Measurements from ENCODE around the gene CCDC57.
A peak's percentile ranks its signal among the peaks of the same experiment; 100 is the strongest.

CCDC57 gene

GRCh38 chr17:82073446-82073845, 139.2 kb downstream of the CCDC57 start:
- no peak overlapping the region for H3K4me3 ChIP-seq (ENCODE audit: low read length)
- no peaks in the 10 kb centered on the region for H3K9me3 ChIP-seq (ENCODE audit: insufficient read depth, low read length)
- peaks cover 7% of the 10 kb centered on the region for H4K20me1 ChIP-seq (ENCODE audit: insufficient read depth, low read length)
- H3K79me2 ChIP-seq (ENCODE audit: low read length), result no peaks in the 10 kb centered on the region
- no peak overlapping the region for H3K9ac ChIP-seq (ENCODE audit: low read length)
- H3K27ac ChIP-seq (ENCODE audit: low read length), result no peak overlapping the region
- no peak overlapping the region for H3K4me2 ChIP-seq (ENCODE audit: low read length)
- peaks cover 6% of the 10 kb centered on the region for H3K36me3 ChIP-seq (replicated peaks; ENCODE audit: low read depth, low read length)
- H3K4me1 ChIP-seq (ENCODE audit: low read length), result no peaks in the 10 kb centered on the region
- TF ChIP-seq CTCF (IDR thresholded peaks at IDR 0.05; ENCODE audit: low read depth, low read length), result no peak
- no peak for TF ChIP-seq EZH2phosphoT487 (IDR thresholded peaks at IDR 0.05; ENCODE audit: low read depth)
- H3K27me3 ChIP-seq (ENCODE audit: low read depth, low read length), result no peaks in the 10 kb centered on the region
- no peak overlapping the region for H2AFZ ChIP-seq (ENCODE audit: low read depth, low read length)

GRCh38 chr17:82072827-82073226, 139.8 kb downstream of the CCDC57 start:
- no peaks in the 10 kb centered on the region for H3K27me3 ChIP-seq (ENCODE audit: low read depth, low read length)
- H2AFZ ChIP-seq (ENCODE audit: low read depth, low read length), result no peak overlapping the region
- peaks cover 6% of the 10 kb centered on the region for H4K20me1 ChIP-seq (ENCODE audit: insufficient read depth, low read length)
- H3K4me1 ChIP-seq (ENCODE audit: low read length), result no peaks in the 10 kb centered on the region
- no peak overlapping the region for H3K4me3 ChIP-seq (ENCODE audit: low read length)
- H3K27ac ChIP-seq (ENCODE audit: low read length), result no peak overlapping the region
- no peak overlapping the region for H3K4me2 ChIP-seq (ENCODE audit: low read length)
- no peak for TF ChIP-seq EZH2phosphoT487 (IDR thresholded peaks at IDR 0.05; ENCODE audit: low read depth)
- no peaks in the 10 kb centered on the region for H3K9me3 ChIP-seq (ENCODE audit: insufficient read depth, low read length)
- no peak overlapping the region for H3K9ac ChIP-seq (ENCODE audit: low read length)
- H3K36me3 ChIP-seq (replicated peaks; ENCODE audit: low read depth, low read length), result peaks cover 2% of the 10 kb centered on the region
- no peaks in the 10 kb centered on the region for H3K79me2 ChIP-seq (ENCODE audit: low read length)

- no peak overlapping the region for H3K9ac ChIP-seq (ENCODE audit: low read length)
- H3K4me2 ChIP-seq (ENCODE audit: low read length), result no peak overlapping the region
- TF ChIP-seq CTCF (IDR thresholded peaks at IDR 0.05; ENCODE audit: low read depth, low read length), result no peak
- TF ChIP-seq EZH2phosphoT487 (IDR thresholded peaks at IDR 0.05; ENCODE audit: low read depth), result no peak
- no peaks in the 10 kb centered on the region for H3K36me3 ChIP-seq (replicated peaks; ENCODE audit: low read depth, low read length)
- no peaks in the 10 kb centered on the region for H3K27me3 ChIP-seq (ENCODE audit: low read depth, low read length)
- H3K27ac ChIP-seq (ENCODE audit: low read length), result no peak overlapping the region
- no peaks in the 10 kb centered on the region for H3K9me3 ChIP-seq (ENCODE audit: insufficient read depth, low read length)
- peaks cover 5% of the 10 kb centered on the region; the same call in 1 of the 2 replicates for H3K79me2 ChIP-seq (ENCODE audit: low read length)
- H4K20me1 ChIP-seq (ENCODE audit: insufficient read depth, low read length), result no peaks in the 10 kb centered on the region
- H3K4me1 ChIP-seq (ENCODE audit: low read length), result peaks cover 4% of the 10 kb centered on the region; the same call in 1 of the 2 replicates
- H3K4me3 ChIP-seq (ENCODE audit: low read length), result no peak overlapping the region
- H2AFZ ChIP-seq (ENCODE audit: low read depth, low read length), result no peak overlapping the region
These were observed 142.0 kb downstream of the CCDC57 start for GRCh38 chr17:82070611-82071010.

GRCh38 chr17:82065638-82066303, 146.9 kb downstream of the CCDC57 start, which contains the start of gene DUS1L:
TSS of gene DUS1L (minus strand) at chr17:82065804. CDS start at chr17:82065059, 745 bp downstream.
- TF ChIP-seq CTCF (IDR thresholded peaks at IDR 0.05; ENCODE audit: low read depth, low read length) (no peak), EZH2phosphoT487 (IDR thresholded peaks at IDR 0.05; ENCODE audit: low read depth) (no peak)
- no peaks in the 10 kb centered on the region for H4K20me1 ChIP-seq (ENCODE audit: insufficient read depth, low read length)
- H3K36me3 ChIP-seq (replicated peaks; ENCODE audit: low read depth, low read length), result peaks cover 14% of the 10 kb centered on the region
- no peaks in the 10 kb centered on the region for H3K27me3 ChIP-seq (ENCODE audit: low read depth, low read length)
- peaks cover 28% of the 10 kb centered on the region for H3K79me2 ChIP-seq (ENCODE audit: low read length)
- H3K4me1 ChIP-seq (ENCODE audit: low read length), result peaks cover 14% of the 10 kb centered on the region
- peak within 1 kb of the TSS; percentile 50 for H2AFZ ChIP-seq (ENCODE audit: low read depth, low read length)
- H3K4me2 ChIP-seq (ENCODE audit: low read length), result peak within 1 kb of the TSS; percentile 96
- no peaks in the 10 kb centered on the region for H3K9me3 ChIP-seq (ENCODE audit: insufficient read depth, low read length)
- H3K27ac ChIP-seq (ENCODE audit: low read length), result peak within 1 kb of the TSS; percentile 37
- peak within 1 kb of the TSS; percentile 97 for H3K9ac ChIP-seq (ENCODE audit: low read length)
- peak within 1 kb of the TSS; percentile 100 for H3K4me3 ChIP-seq (ENCODE audit: low read length)

Measured in OCI-LY3 (cell line).